Measurements from ENCODE around the gene FAM83G.
"Not testable (repeated sequence)": the region's sequence is repeated elsewhere in the genome, so short reads cannot be mapped to it uniquely, and the experiment has no call there.

GRCh38 chr17:19032377-19032988, 27.9 kb upstream of the FAM83G start:
- not testable (repeated sequence) for TF ChIP-seq POLR2A (IDR thresholded peaks at IDR 0.05; ENCODE audit: low read depth, low read length); POLR2AphosphoS5 (IDR thresholded peaks at IDR 0.05; ENCODE audit: low read depth, low read length); TAF1 (IDR thresholded peaks at IDR 0.05; ENCODE audit: borderline replicate concordance, low read depth, low read length)

All from GM12892 (cell line).